A673 (cell line): Measurements from ENCODE around the gene C18orf54.

Source experiments
- EZH2 ChIP-seq: fragments of 200-600 bp; sonication (generic); IDR thresholded peaks from 2 replicates; pipeline ENCODE4 v1.6.1; 2017; ENCODE audit warnings: borderline replicate concordance, low read depth, mild to moderate bottlenecking, mixed read lengths, antibody characterized with exemption, low read length; ENCODE audit not compliant: poor library complexity, severe bottlenecking
- TF ChIP-seq, protein P1 (sequence below): fragments of 300-800, 200-600 bp; sonication (generic); conservative IDR thresholded peaks from 2 replicates; pipeline ENCODE4 v1.5.1; 2017; ENCODE audit warnings: low read depth, mild to moderate bottlenecking, antibody characterized with exemption, low read length, moderate library complexity, mixed read lengths

DNA sequence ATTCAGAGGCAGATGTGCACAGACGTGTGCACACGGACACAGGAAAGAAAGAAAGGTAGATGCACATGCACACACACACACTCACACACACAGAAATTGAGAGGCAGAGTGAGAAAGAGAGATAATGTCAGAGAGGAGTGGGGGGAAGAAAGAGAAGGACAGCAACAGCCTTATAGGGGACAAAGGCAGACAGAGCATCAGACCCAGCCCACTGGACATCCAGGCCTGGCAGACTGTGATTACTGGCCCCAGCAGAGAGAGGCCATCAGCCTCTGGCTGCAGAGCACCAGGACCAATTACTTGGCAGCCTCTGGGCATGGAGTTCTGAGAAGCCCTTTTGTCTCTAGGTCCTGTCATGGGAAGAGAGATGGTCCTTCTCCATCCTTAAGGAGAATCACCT is 66.1 kb downstream of the C18orf54 start:
- no peak for TF ChIP-seq EZH2
- TF ChIP-seq, protein P1, sequence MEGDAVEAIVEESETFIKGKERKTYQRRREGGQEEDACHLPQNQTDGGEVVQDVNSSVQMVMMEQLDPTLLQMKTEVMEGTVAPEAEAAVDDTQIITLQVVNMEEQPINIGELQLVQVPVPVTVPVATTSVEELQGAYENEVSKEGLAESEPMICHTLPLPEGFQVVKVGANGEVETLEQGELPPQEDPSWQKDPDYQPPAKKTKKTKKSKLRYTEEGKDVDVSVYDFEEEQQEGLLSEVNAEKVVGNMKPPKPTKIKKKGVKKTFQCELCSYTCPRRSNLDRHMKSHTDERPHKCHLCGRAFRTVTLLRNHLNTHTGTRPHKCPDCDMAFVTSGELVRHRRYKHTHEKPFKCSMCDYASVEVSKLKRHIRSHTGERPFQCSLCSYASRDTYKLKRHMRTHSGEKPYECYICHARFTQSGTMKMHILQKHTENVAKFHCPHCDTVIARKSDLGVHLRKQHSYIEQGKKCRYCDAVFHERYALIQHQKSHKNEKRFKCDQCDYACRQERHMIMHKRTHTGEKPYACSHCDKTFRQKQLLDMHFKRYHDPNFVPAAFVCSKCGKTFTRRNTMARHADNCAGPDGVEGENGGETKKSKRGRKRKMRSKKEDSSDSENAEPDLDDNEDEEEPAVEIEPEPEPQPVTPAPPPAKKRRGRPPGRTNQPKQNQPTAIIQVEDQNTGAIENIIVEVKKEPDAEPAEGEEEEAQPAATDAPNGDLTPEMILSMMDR: no peak
